Activated CD8-positive, alpha-beta T cell treated with anti-CD3 and anti-CD28 coated beads for 36 hours (primary cell): ENCODE measurements around the gene PTCHD1. TPM values are rescaled to one million over a fixed set of nuclear protein-coding genes. Genes with fewer than 3 reads are reported as not detected.

Experiments
- ATAC-seq: fragments of 200-7000 bp; cut with Tn5 transposase; one replicate; pipeline ENCODE4 v1.10.0; 2021; ENCODE audit warnings: mild to moderate bottlenecking, moderate library complexity
- CTCF ChIA-PET: fragments of 350-600 bp; sonication (Branson Sonifier 250); formaldehyde crosslinking; loops from one replicate; lab custom pipeline; 2021; ENCODE audit warnings: antibody characterized with exemption; lab: Charles Lee
- POLR2A ChIA-PET: fragments of 350-600 bp; sonication (Branson Sonifier 250); formaldehyde crosslinking; loops from one replicate; lab custom pipeline; 2021; ENCODE audit warnings: antibody characterized with exemption; lab: Charles Lee
- DNase-seq: peaks from one replicate; pipeline ENCODE4 v3.0.0-alpha.2; 2020
- H3K27ac Mint-ChIP-seq: one replicate; pipeline ENCODE4 v1.8.0; 2021; ENCODE audit warnings: mild to moderate bottlenecking, mixed read lengths
- H3K27me3 Mint-ChIP-seq: one replicate; pipeline ENCODE4 v1.8.0; 2021; ENCODE audit warnings: mixed read lengths
- H3K36me3 Mint-ChIP-seq: one replicate; pipeline ENCODE4 v1.8.0; 2021; ENCODE audit warnings: low read depth, mixed read lengths
- H3K4me1 Mint-ChIP-seq: one replicate; pipeline ENCODE4 v1.8.0; 2021; ENCODE audit warnings: low read depth, mixed read lengths
- H3K4me3 Mint-ChIP-seq: one replicate; pipeline ENCODE4 v1.8.0; 2021; ENCODE audit warnings: mild to moderate bottlenecking, moderate library complexity, mixed read lengths
- H3K9me3 Mint-ChIP-seq: one replicate; pipeline ENCODE4 v1.8.0; 2021; ENCODE audit warnings: mixed read lengths
- CTCF ChIP-seq: fragments of 200-600 bp; IDR thresholded peaks from one replicate; pipeline ENCODE4 v1.8.0; 2022; ENCODE audit warnings: antibody characterized with exemption, mild to moderate bottlenecking
- intact Hi-C: fragments of 100-400 bp; cut with micrococcal nuclease; formaldehyde crosslinking; loops from one replicate; pipeline ENCODE4 v1.10.0; 2022
- total RNA-seq, 2 experiments: library from RNA; stranded (reverse); gene quantifications; one replicate each; pipeline ENCODE4 v1.2.3, GENCODE V29; 2021

Gene PTCHD1
- total RNA-seq, 2 experiments from 2014 or later, result not detected

GRCh38 chrX:23422912-23423311 lies 88.3 kb downstream of the PTCHD1 start:
- intact Hi-C loops, result no loop called here
- no peak overlapping the region for H3K4me3 Mint-ChIP-seq
- no peak overlapping the region for H3K27ac Mint-ChIP-seq
- ChIA-PET POLR2A (no interaction called here), CTCF (no interaction called here)
- DNase-seq (no peak), ATAC-seq (no peak)
- no peaks in the 10 kb centered on the region for H3K4me1 Mint-ChIP-seq
- peaks cover 6% of the 10 kb centered on the region for H3K9me3 Mint-ChIP-seq
- TF ChIP-seq CTCF, result no peak
- no peaks in the 10 kb centered on the region for H3K36me3 Mint-ChIP-seq
- H3K27me3 Mint-ChIP-seq, result no peaks in the 10 kb centered on the region

GRCh38 chrX:23434356-23434884 lies 99.8 kb downstream of the PTCHD1 start:
- ChIA-PET CTCF (no interaction called here), POLR2A (no interaction called here)
- H3K9me3 Mint-ChIP-seq, result no peaks in the 10 kb centered on the region
- no peaks in the 10 kb centered on the region for H3K4me1 Mint-ChIP-seq
- no peaks in the 10 kb centered on the region for H3K27me3 Mint-ChIP-seq
- DNase-seq (no peak), ATAC-seq (no peak)
- no peak overlapping the region for H3K4me3 Mint-ChIP-seq
- TF ChIP-seq CTCF, result no peak
- intact Hi-C loops, result no loop called here
- no peaks in the 10 kb centered on the region for H3K36me3 Mint-ChIP-seq
- H3K27ac Mint-ChIP-seq, result no peak overlapping the region

- no peak for TF ChIP-seq CTCF
- Mint-ChIP-seq H3K27me3 (no peaks in the 10 kb centered on the region), H3K4me1 (no peaks in the 10 kb centered on the region), H3K9me3 (no peaks in the 10 kb centered on the region), H3K4me3 (no peak overlapping the region), H3K36me3 (no peaks in the 10 kb centered on the region), H3K27ac (no peak overlapping the region)
- DNase-seq (no peak), ATAC-seq (no peak)
- intact Hi-C loops, result no loop called here
- ChIA-PET CTCF (no interaction called here), POLR2A (interaction anchor here (0.7 kb wide), 1 partner anchor 127 kb away, joined by 3 read pairs; no protein-coding TSS in a partner anchor)
Measured at GRCh38 chrX:23435108-23435507, 100.5 kb downstream of the PTCHD1 start.

- TF ChIP-seq CTCF, result no peak
- intact Hi-C loops, result no loop called here
- DNase-seq (no peak), ATAC-seq (no peak)
- CTCF ChIA-PET, result no interaction called here
- POLR2A ChIA-PET, result interaction anchor here (0.7 kb wide), 1 partner anchor 128 kb away, joined by 3 read pairs; no protein-coding TSS in a partner anchor
- Mint-ChIP-seq H3K27ac (no peak overlapping the region), H3K4me1 (no peaks in the 10 kb centered on the region), H3K27me3 (no peaks in the 10 kb centered on the region), H3K36me3 (no peaks in the 10 kb centered on the region), H3K9me3 (no peaks in the 10 kb centered on the region), H3K4me3 (no peak overlapping the region)
Measured at GRCh38 chrX:23435575-23435974, 100.9 kb downstream of the PTCHD1 start.

GRCh38 chrX:23436875-23437274 lies 102.2 kb downstream of the PTCHD1 start:
- ChIA-PET CTCF (no interaction called here), POLR2A (no interaction called here)
- Mint-ChIP-seq H3K27ac (no peak overlapping the region), H3K4me1 (no peaks in the 10 kb centered on the region), H3K36me3 (no peaks in the 10 kb centered on the region), H3K27me3 (no peaks in the 10 kb centered on the region), H3K4me3 (no peak overlapping the region), H3K9me3 (no peaks in the 10 kb centered on the region)
- intact Hi-C loops, result no loop called here
- ATAC-seq (no peak), DNase-seq (no peak)
- TF ChIP-seq CTCF, result no peak
